ENCODE data around the gene MCL1.

GRCh38 chr1:150620919-150621318 is 41.5 kb upstream of the MCL1 start:
- no peak for TF ChIP-seq CTCF (IDR thresholded peaks at IDR 0.05)
- TF ChIP-seq POLR2A (IDR thresholded peaks at IDR 0.05): no peak
- no peak for TF ChIP-seq EP300 (IDR thresholded peaks at IDR 0.05)
- TF ChIP-seq POLR2AphosphoS5 (IDR thresholded peaks at IDR 0.05): no peak

Measured in sigmoid colon (tissue), 4 donors.